Ammon's horn (tissue), 1 donor: Measurements from ENCODE around the gene CORO2B.

Source experiments
- DNase-seq: peaks from one replicate; pipeline ENCODE4 v3.0.0-alpha.2; 2016; ENCODE audit warnings: low spot score

Gene CORO2B

GRCh38 chr15:68554721-68555678 is 23.8 kb upstream of the CORO2B start:
- no peak for DNase-seq

GRCh38 chr15:68555679-68556037 is 23.1 kb upstream of the CORO2B start:
- no peak for DNase-seq

GRCh38 chr15:68556139-68556990 is 22.4 kb upstream of the CORO2B start:
- DNase-seq, result no peak

DNA sequence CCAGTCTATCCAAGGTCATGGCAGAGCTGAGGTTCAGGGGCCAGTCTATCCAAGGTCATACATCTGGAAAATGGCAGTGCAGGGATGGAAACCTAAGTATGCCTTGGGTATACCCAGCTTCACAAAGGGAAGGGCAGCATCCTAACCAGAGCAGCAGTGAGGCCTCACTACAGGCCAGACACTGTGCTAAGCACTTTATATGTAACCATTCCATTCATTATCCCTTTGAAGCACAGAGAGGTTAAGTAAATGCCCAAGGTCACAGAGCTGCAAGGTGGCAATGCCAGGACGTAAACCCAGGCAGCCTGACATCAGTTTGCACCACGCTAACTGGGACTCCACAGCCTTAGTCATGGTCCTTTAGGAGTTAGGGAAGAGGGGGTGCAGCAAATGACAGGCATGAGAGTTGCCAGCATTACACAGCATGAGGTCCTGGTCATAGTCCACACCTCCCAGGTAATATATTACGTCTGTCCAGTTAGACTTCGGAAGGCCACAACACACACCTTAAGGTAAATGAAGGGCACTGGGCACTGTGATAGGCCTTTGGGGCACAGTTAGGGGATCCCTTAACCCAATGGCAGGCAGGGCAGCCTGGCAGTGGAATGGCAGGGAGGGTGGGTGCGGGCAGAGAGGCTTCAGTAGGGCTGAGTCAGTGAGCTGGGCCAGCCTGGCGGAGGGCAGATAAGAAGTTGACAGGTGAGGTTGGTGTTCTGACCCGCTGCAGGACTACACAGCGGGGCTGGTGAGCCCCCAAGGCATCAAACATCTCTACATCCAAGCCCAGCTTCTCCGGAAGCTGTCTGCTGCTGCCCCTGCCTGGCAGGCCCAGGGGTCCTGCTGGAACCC is 21.1 kb upstream of the CORO2B start:
- DNase-seq, result no peak

GRCh38 chr15:68558318-68559305 is 20.2 kb upstream of the CORO2B start:
- DNase-seq, result no peak

DNA sequence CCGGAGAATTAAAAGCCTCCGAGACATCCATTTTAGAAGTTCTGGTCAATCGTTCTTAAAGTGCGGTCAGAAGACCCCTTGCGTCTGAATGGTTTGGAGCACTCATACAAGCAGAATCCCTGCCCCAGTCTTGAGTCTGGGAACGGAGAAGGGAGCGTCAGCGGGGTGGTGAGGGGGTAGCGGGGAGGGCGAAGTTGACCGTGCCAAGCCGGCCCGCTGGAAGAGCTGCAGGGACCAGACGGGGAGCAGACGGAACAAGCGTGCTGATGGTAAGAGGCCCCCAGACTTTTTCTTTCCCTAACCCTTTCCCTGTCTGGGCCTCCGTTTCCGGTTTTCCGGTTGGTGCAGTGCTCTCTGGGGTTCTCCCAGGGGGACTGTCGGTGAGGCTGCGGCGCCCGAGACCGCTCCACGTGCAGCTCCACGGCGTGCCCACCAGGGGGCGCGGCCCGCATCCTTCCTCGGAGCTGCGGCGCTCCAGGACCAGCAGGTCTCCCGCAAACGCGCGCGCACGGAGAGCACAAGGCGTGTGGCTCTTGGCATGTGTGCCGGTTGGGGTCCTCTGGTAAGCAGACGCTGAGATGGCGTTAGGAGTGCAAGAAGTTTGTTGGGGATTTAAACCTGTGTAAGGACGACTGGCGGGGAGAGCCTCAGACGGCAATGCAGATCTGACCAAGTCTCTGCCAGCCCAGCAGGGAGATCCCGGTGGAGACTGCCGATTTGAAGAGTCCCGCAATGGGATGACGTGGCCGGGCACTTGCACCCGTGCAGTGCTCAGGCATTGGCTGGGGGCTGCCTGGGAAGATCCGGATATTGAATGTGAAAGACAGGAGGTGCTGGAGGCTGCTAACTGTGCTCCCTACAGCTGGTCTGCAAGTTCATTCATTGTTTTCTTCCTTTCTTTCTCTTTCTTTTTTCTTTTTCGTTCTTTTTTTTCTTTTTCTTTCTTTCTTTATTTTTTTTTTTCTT is 19.2 kb upstream of the CORO2B start:
- peak; percentile 89 for DNase-seq

GRCh38 chr15:68560501-68561113 is 18.2 kb upstream of the CORO2B start:
- DNase-seq, result no peak

- no peak for DNase-seq
Observed at GRCh38 chr15:68561171-68561900, 17.5 kb upstream of the CORO2B start.

- no peak for DNase-seq
Observed at GRCh38 chr15:68561901-68562300, 16.9 kb upstream of the CORO2B start.

- DNase-seq, result no peak
Observed at GRCh38 chr15:68564173-68564572, 14.6 kb upstream of the CORO2B start.

DNA sequence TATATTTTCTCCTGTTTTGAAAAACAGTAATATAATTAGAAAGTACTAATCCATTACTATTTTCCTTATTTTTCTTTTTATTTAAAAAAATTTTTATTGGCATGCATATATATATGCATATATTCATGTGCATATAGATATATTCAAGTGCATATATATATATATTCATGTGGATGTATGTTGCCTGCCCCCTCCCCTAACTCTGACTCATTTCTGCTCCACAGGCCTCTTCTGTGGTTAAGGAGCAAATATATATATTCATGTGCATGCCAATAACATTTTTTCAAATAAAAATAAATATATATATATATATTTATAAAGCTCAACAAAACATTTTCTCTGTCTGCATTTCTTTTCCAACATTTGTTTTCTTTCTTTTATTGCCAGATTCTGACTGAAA is 13.6 kb upstream of the CORO2B start:
- no peak for DNase-seq

DNA sequence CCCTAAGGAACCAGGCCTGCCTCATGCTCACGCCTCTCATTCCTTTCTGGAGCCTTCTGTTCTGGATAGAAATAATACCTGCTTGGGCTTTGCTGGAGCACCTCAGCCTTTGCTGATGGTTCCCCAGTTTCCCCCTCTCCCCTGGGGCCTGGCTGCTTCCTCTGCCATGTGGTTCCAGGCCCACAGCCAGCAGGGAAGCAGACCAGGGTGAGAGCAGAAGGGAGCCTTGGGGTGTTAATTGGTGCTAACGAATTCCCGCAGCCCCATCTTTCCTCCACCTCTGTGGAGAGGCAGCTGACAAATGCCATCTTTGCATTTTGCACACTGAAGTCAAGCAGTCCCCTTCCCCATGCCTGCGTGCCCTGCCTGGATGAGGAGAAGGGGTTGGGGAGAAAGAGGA is 13.1 kb upstream of the CORO2B start:
- no peak for DNase-seq

DNA sequence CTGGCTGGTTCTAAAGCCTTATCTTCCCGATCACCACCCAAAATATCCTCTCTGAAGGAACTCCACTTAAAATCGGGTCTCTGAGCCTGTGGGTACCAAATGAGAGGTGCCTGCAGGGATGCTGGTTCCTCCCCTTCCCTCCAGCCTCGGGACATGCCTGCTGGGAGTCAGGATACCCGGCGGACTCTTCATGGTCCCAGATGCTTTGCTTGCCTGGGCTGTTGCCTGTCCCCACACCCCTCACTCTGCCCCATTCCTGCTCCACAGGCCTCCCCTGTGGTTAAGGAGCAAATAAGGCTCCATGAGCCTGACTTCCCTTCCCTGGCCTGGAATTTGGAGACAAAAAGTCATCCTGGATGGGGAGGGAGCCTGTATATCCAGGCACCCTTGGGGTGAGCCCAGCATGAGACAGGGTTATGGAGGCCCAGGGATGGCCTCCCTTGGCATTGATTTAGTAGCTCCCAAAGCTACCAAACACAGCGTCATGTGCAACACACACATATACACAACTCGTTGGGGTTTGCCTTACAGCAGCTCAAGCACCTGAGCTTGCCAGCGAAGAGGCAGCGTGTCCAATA is 12.3 kb upstream of the CORO2B start:
- DNase-seq, result no peak

DNA sequence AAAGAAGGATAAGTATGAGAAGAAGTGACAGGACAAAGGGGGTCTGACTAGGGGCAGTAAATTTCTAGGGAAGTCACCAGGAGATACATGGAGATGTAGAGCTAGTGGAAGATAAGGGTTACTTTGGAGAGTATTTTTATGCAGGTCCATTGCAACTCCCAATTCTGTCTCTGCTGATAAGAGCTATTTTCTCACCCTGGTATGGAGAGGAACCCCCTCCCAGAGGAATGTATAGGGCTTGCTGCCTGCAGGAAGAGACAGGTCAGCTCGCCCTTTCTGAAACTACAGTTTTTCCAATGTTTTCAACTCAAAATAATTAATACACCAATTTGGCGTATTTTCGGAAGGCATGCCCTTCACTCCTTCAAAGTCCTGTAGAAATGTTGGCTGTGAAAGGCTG is 11.4 kb upstream of the CORO2B start:
- no peak for DNase-seq

DNA sequence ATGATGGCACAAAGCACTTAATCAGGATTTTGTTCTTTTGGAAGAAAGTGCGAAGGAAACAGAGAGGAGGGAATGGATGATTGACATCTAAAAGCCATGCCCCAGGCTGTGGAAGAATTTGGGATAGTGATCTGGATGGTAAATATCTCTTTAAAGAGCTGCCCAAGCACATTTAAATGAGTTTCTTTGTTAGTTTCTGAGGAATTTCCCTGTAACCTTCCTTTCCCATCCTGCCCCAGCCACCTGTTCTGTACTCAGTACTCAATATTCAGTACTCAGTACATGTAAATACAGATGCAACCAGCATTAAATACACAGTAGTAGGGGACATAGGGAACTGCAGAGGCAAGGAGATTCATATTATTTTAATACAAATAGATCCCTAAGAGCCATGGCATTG is 7.8 kb upstream of the CORO2B start:
- no peak for DNase-seq

- DNase-seq, result no peak
Observed at GRCh38 chr15:68571582-68571981, 7.2 kb upstream of the CORO2B start.

GRCh38 chr15:68572309-68572708 is 6.5 kb upstream of the CORO2B start:
- no peak for DNase-seq

DNA sequence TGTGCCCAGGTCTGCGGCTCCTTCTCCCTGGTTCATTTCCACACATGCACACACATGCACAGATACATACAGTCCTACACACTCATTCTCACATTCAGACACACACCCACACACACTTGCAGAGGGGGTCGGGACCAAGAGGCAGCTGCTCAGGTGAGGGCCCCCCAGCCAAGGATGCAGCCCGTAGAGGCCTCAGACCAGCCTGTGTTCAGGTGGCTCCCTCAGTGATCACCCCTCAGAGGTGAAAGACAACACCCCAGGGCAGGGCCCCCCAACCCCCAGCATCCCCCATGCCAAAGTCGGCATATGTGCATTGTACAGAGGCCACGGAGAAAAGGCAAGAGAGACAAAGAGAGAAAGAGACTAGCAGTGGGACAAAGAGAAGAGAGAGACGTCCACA is 5.9 kb upstream of the CORO2B start:
- no peak for DNase-seq
